ENCODE results near the gene CINP. TPM values are rescaled to one million over a fixed set of nuclear protein-coding genes. Genes with fewer than 3 reads are reported as not detected.

CINP gene
- total RNA-seq, 1 donor from 2014 or later: 34.4 TPM

DNA sequence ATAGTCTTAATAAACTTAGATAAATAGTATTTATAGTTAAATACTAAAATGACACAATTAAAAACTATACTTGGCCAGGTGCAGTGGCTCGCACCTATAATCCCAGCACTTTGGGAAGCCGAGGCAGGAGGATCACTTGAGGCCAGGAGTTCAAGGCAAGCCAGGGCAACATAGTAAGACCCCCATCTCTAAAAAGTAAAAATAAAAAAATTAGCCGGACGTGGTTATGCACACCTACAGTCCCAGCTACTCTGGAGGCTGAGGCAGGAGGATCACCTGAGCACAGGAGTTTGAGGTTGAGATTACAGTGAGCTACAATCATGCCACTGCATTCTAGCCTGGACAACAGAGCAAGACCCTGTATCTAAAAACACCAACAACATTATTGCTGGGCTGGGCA is 16.0 kb downstream of the CINP start:
- TF ChIP-seq, protein P1, sequence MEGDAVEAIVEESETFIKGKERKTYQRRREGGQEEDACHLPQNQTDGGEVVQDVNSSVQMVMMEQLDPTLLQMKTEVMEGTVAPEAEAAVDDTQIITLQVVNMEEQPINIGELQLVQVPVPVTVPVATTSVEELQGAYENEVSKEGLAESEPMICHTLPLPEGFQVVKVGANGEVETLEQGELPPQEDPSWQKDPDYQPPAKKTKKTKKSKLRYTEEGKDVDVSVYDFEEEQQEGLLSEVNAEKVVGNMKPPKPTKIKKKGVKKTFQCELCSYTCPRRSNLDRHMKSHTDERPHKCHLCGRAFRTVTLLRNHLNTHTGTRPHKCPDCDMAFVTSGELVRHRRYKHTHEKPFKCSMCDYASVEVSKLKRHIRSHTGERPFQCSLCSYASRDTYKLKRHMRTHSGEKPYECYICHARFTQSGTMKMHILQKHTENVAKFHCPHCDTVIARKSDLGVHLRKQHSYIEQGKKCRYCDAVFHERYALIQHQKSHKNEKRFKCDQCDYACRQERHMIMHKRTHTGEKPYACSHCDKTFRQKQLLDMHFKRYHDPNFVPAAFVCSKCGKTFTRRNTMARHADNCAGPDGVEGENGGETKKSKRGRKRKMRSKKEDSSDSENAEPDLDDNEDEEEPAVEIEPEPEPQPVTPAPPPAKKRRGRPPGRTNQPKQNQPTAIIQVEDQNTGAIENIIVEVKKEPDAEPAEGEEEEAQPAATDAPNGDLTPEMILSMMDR (IDR thresholded peaks at IDR 0.05): no peak
- Histone ChIP-seq H3K36me3 (peaks cover 81% of the 10 kb centered on the region), H3K27me3 (no peaks in the 10 kb centered on the region), H3K27ac (no peak overlapping the region), H3K9me3 (no peaks in the 10 kb centered on the region), H3K4me3 (no peak overlapping the region), H3K4me1 (peaks cover 7% of the 10 kb centered on the region)
- DNase-seq: no peak
- intact Hi-C loops (cut with DNase I): no loop called here
- ATAC-seq: no peak

DNA sequence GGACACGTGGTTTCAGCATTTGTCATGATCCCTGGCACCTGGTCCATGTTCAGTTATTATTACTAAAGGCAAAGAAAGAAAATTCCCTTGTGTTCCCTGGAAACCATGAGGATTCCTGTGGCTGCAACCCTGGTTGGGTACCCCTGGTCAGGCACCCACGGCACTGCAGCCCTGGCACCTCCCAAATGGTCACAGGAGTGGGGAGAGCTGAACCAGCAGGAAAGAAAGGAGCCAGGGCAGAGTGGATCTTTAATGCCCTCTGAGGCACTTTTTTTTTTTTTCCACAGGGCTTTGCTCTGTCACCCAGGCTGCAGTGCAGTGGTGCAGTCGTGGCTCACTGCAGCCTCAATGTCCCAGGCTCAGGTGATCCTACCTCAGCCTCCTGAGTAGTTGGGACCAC is 17.5 kb downstream of the CINP start:
- intact Hi-C loops (cut with DNase I): no loop called here
- ATAC-seq (no peak), DNase-seq (no peak)
- Histone ChIP-seq H3K27me3 (no peaks in the 10 kb centered on the region), H3K4me3 (no peak overlapping the region), H3K4me1 (no peaks in the 10 kb centered on the region), H3K36me3 (peaks cover 89% of the 10 kb centered on the region), H3K9me3 (no peaks in the 10 kb centered on the region), H3K27ac (no peak overlapping the region)
- TF ChIP-seq, protein P1 (IDR thresholded peaks at IDR 0.05): no peak

DNA sequence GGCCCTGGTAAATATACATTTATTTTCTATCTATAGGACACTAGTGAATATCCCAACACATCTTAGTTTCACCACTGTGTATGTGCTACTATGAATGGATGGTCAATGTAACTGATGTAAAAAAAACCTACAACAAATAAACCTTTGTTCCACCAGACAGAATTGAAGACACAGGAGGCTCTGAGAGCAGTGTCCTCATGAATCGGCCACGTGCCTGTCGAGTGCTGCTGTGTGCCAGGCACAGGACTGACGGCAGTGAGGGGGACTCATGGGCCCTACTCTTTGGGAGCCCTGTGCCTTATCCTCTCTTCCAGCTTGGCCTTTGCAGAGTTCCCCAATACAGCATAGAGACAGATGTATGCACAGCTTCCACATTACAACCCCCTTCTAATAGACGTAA is 18.2 kb downstream of the CINP start:
- no peaks in the 10 kb centered on the region for H3K27me3 ChIP-seq
- TF ChIP-seq, protein P1 (IDR thresholded peaks at IDR 0.05): no peak
- H3K36me3 ChIP-seq: peaks cover 84% of the 10 kb centered on the region
- H3K4me1 ChIP-seq: no peaks in the 10 kb centered on the region
- ATAC-seq (no peak), DNase-seq (no peak)
- H3K27ac ChIP-seq: no peak overlapping the region
- H3K9me3 ChIP-seq: no peaks in the 10 kb centered on the region
- H3K4me3 ChIP-seq: no peak overlapping the region
- intact Hi-C loops (cut with DNase I): no loop called here

DNA sequence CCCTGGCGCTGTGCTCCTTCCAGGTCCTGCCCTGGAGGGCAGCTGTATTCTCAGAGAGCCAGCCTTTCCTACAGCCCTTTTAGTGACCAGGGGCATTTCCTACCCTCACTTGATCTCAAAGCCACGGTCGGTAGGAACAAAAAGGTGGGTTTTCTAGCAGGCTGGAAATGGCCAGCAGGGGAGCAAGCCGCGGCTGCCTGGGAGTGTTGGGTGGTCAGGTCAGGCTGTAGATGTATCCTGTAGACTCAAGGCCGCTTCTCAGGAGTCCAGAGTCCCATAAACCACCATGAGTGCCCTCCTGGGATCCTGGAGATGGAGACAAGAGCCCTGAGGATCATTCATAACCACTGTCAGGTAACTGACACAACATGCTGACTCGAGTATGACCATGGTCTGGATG is 18.6 kb downstream of the CINP start:
- Histone ChIP-seq H3K27ac (no peak overlapping the region), H3K4me1 (no peaks in the 10 kb centered on the region), H3K36me3 (peaks cover 82% of the 10 kb centered on the region), H3K27me3 (no peaks in the 10 kb centered on the region), H3K4me3 (no peak overlapping the region), H3K9me3 (no peaks in the 10 kb centered on the region)
- TF ChIP-seq, protein P1 (IDR thresholded peaks at IDR 0.05): no peak
- intact Hi-C loops (cut with DNase I): no loop called here
- ATAC-seq (no peak), DNase-seq (no peak)

DNA sequence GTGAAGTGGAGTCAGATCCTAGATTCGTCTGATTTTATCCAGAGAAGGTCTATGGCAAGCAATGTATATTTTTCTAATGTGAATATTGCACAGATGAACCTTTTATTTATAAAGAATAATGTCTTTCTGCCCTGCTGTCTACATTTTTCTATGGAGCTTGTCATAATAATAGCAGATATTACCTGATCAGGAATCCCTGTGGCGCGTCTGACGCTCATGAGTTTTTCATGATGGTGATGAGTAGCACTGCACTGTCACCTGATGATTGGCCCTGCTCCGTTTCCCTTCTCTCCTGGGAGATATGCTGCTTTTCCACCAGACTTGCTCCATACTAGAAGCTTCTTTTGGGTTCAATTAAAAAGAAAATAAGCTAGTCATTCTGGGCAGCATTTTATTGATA is 20.5 kb downstream of the CINP start:
- intact Hi-C loops (cut with DNase I): no loop called here
- no peak overlapping the region for H3K27ac ChIP-seq
- H3K36me3 ChIP-seq: peaks cover 78% of the 10 kb centered on the region
- H3K27me3 ChIP-seq: no peaks in the 10 kb centered on the region
- no peak overlapping the region for H3K4me3 ChIP-seq
- DNase-seq: no peak
- no peaks in the 10 kb centered on the region for H3K9me3 ChIP-seq
- no peaks in the 10 kb centered on the region for H3K4me1 ChIP-seq
- no peak for ATAC-seq
- TF ChIP-seq, protein P1 (IDR thresholded peaks at IDR 0.05): no peak

DNA sequence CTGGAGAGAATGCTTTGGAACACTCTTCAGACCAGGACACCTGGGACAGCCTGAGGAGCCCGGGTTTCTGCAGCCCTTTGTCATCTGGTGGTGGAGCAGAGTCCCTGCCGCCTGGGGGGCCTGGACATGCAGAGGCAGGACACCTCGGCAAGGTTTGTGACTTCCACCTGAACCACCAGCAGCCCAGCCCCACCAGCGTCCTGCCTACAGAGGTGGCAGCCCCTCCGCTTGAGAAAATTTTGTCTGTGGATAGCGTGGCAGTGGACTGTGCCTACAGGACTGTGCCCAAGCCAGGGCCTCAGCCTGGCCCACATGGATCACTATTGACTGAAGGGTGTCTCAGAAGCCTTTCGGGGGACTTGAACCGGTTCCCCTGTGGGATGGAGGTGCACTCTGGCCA is 21.1 kb downstream of the CINP start:
- ATAC-seq (peak; percentile 12), DNase-seq (no peak)
- peaks cover 80% of the 10 kb centered on the region for H3K36me3 ChIP-seq
- H3K27me3 ChIP-seq: no peaks in the 10 kb centered on the region
- H3K9me3 ChIP-seq: no peaks in the 10 kb centered on the region
- intact Hi-C loops (cut with DNase I): no loop called here
- no peaks in the 10 kb centered on the region for H3K4me1 ChIP-seq
- no peak overlapping the region for H3K27ac ChIP-seq
- TF ChIP-seq, protein P1 (IDR thresholded peaks at IDR 0.05): no peak
- no peak overlapping the region for H3K4me3 ChIP-seq

All from upper lobe of right lung (tissue), 1 donor.